Activated CD4-positive, alpha-beta T cell treated with anti-CD3 and anti-CD28 coated beads for 48 hours (primary cell): ENCODE data around the gene GDPD5.

Experiments used
- DNase-seq: peaks from one replicate; pipeline ENCODE4 v3.0.0-alpha.2; 2020

GDPD5 gene

DNA sequence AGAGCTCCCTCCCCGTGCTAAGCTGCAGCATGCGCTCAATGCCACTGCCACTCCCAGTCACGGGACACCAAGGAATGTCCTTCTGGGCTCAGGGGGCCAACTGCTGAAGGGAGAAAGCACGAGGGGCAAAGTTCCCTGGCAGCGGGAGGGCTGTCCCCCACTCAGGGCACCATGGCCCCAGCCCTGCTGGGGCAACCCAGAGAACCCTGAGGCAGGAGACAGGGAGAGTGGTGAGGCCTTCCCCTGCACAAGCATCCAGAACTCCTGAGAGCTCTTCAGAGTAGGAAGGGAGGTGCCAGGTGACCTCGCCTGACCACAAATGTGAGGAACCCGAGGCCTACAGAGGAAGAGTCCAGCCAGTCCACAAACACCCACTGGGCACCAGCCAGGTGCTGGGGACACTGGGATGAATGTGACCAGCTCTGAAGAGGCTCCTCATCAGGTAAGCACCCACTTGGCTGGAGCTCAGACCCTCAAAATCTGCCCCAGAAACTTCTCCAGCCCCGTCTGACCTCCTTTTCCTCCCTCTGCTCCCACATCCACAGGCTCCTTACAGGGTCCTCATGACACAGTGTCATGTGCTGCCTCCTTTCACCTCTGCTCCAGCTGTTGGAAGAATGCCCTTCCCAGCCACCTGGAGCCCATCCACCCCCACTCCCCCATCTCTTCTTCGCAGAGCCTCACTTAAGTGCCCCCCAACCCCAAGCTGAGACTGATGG is 15.6 kb downstream of the GDPD5 start:
- no peak for DNase-seq

- DNase-seq = no peak
Measured at GRCh38 chr11:75509020-75509720, 16.6 kb downstream of the GDPD5 start.

DNA sequence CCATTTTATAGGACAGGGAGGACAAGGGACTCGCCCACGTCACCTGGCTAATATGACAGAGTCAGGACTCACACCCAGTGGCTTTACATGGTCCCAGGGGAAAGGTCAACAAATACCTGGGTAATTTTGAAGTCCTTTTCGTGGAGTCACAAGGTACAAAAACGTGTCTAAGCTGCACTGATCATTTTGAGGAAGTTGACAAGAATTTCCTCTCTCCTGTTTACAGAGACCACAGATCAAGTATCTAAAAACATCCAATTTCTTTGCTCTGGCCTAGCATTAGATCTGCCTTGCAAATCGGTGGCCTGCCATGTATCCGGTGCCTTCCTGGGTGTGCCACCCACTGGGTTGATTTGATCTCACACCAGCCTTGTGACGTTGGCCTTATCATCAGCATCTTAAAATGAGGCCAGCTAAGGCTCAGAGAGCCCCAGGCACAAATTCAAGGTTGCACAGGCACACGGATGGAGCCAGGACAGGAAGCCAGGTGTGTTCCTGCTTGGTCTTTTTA is 17.6 kb downstream of the GDPD5 start:
- peak; percentile 30 for DNase-seq

DNA sequence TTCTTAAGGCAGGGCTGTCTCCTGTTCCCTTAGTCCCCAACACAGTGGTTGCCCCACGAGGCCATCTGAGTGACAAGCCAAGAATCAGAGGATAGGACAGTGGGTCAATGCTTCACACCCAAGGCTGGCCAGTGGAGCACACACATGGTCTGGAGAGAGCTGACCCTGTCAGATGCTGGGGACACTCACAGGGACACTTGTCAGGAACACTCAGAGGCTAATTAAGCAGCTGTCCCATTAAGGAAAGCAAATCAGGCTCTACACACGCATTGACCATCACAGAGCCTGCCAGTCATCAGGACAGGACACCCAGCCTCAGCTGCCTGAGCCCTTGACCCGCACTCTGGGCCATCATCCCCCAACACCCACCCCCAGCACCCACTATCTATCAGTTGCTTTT is 18.2 kb downstream of the GDPD5 start:
- no peak for DNase-seq

DNA sequence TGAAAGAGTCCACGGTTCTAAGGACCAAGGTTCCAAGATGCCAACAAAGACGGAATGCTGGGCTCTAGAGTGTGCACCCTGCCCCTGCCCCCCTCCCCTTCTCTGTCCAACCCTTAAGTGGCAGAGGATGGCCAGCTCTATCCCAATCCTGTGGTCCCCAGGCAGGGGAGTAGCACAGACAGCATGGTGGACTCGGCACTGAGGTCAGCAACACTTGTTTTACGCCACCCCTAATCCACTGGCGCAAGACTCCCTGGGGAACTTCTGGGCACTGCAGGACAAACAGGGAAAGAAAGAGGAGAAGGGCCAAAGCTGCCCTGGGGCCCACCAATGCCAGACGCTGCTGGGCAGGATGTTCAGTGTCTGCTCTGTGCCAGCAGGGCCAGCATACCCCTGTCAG is 18.9 kb downstream of the GDPD5 start:
- DNase-seq = no peak

DNA sequence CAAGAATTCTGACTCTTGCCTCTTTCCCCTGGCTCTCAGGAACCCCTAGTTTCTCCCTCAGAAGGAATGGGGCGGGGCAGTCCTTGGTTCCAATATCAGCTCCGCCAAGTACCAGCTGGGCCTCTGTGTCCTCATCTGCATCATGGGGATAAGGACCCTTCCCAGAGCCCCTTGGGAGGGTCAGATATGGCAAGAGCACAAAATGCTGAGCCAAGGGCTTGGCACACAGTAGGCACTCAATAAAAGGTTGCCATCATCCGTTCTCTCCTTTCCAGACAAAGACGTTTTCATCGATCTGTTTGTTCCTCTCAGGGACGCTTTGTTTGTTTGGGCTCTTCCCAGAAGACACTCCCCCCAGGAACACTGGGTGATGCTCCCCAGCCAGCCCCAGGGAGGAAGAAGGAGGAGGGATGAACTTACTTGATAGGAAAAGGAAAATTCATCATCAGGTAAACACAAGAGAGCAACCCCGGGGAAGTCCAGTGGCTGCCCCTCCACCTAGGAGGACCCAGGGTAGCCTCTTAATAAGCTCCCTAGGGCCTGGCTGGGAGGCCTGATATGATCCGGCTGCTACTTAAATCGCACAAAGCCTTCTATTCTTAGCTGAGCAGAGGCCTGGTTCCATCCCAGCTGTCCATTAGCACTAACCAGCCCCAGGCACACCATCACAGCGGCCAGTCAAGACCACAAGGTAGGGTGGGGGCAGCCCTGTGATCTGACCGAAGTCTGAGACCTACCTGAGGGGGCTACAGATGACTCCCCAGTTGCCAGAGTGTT is 19.6 kb downstream of the GDPD5 start:
- DNase-seq = no peak

- DNase-seq = no peak
Measured at GRCh38 chr11:75504501-75504900, 21.2 kb downstream of the GDPD5 start.

- no peak for DNase-seq
Measured at GRCh38 chr11:75503531-75504099, 22.1 kb downstream of the GDPD5 start.

- DNase-seq = no peak
Measured at GRCh38 chr11:75502138-75502537, 23.6 kb downstream of the GDPD5 start.

GRCh38 chr11:75500742-75501141 is 25.0 kb downstream of the GDPD5 start:
- no peak for DNase-seq

GRCh38 chr11:75499423-75500190 is 26.1 kb downstream of the GDPD5 start:
- no peak for DNase-seq

- no peak for DNase-seq
Measured at GRCh38 chr11:75498556-75499255, 27.0 kb downstream of the GDPD5 start.

- DNase-seq = no peak
Measured at GRCh38 chr11:75497788-75498409, 27.8 kb downstream of the GDPD5 start.

DNA sequence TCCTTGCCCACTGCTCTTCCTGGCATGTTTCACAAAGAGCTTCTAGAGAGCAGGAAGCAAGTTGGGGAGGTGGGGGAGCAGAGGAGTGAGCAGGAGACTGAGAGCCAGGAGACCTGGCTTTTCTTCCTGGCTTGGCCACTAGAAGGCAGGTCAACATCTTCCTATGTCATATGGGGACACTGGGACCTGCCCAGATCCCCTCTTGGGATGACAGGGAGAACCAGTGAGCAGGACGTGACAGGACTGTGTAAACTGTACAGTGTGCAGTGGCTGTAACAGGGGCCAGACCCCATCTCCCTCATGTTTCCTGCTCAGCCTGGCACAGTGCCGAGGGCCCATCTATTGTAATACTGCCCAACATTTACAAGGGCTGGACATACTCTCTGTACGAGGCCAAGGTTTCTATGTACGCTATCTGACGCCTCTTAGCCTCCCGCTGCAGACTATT is 29.4 kb downstream of the GDPD5 start:
- no peak for DNase-seq

GRCh38 chr11:75495749-75496304 is 29.9 kb downstream of the GDPD5 start:
- DNase-seq = no peak

DNA sequence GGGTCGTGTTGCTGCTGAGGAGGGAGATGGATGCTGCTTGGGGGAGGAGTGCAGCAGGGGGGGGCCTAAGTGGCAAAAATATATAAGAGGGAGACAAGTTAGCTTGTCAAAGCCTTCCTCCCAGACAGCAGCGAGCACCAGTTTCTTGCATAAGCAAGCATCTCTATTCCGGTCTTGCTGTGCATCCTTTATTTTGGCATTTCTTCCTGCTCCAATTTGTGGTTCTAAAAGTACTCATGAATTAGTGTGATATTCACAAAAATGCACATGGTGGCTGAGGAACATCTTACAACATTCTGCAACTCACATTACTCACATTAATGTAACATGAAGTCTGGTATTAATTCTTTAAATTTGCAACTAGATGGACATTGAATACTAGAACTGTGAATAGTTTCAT is 32.1 kb downstream of the GDPD5 start:
- DNase-seq = no peak

DNA sequence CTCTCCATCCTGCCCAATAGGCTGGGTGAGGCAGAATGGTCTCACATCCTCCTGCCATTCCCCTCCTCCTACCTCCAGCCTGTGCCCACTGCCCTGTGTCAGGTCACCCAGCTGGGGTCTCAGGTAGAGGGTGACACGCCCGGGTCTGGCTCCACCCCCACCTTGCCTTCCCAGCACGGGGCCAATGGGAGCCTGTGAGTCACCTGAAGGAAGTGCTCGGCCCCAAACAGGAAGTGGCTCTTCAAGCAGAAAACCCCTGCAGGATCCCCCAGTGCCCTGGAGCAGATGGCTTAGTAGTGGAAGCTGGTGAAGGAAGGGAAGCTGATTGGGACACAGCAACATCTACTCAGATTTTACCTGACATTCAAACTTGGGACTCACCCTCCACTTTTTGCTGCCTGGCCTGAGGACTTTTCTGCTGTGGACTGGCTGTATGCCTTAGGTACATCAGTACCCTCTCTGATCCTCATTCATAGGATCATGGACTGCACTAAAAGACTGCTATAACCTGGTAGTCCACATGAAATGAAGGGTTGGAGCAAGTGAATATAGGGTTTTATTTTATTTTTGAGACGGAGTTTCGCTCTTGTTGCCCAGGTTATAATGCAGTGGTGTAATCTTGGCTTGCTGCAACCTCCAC is 33.4 kb downstream of the GDPD5 start:
- DNase-seq = peak; percentile 71

GRCh38 chr11:75491465-75491864 is 34.3 kb downstream of the GDPD5 start:
- no peak for DNase-seq

GRCh38 chr11:75490221-75491181 is 35.2 kb downstream of the GDPD5 start:
- no peak for DNase-seq
